GM13976 (cell line): ENCODE data around the gene ELOVL4.

Experiments used
- DNase-seq: peaks from one replicate; pipeline ENCODE4 v3.0.0; 2012; ENCODE audit warnings: low spot score
- in situ Hi-C: fragments of 300-500 bp; cut with MboI; formaldehyde crosslinking; loops from one replicate; pipeline ENCODE4 v1.12.0; 2022; ENCODE audit warnings: low sequenced_read_pairs, mixed read lengths, inconsistent platforms; ENCODE audit not compliant: unreplicated experiment
- TF ChIP-seq, protein P1 (sequence below): IDR thresholded peaks from 2 replicates; pipeline ENCODE4 v1.5.1; 2012; ENCODE audit warnings: borderline replicate concordance, mild to moderate bottlenecking; ENCODE audit not compliant: insufficient read depth; ENCODE audit errors: extremely low read depth, missing control alignments, control extremely low read depth

The ELOVL4 gene

DNA sequence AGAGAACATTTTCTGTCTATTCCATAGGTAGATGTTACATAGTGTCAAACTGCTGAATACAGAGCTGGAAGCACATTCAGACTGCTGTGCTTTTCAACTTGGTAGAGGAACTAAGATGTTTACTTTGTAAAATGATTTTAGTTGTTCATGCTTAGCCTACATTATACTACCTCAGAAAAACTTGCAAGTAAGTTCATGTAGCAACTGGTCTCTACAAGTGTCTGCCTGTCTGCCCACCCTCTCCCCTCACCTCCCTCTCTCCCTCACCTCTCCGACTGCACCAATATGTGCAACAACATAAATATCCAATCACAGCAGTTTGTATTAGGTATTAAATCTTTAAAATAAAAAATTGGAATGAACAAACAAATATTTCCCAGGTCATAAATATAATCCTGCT, 25.3 kb downstream of the ELOVL4 start:
- DNase-seq, result no peak
- TF ChIP-seq, protein P1, sequence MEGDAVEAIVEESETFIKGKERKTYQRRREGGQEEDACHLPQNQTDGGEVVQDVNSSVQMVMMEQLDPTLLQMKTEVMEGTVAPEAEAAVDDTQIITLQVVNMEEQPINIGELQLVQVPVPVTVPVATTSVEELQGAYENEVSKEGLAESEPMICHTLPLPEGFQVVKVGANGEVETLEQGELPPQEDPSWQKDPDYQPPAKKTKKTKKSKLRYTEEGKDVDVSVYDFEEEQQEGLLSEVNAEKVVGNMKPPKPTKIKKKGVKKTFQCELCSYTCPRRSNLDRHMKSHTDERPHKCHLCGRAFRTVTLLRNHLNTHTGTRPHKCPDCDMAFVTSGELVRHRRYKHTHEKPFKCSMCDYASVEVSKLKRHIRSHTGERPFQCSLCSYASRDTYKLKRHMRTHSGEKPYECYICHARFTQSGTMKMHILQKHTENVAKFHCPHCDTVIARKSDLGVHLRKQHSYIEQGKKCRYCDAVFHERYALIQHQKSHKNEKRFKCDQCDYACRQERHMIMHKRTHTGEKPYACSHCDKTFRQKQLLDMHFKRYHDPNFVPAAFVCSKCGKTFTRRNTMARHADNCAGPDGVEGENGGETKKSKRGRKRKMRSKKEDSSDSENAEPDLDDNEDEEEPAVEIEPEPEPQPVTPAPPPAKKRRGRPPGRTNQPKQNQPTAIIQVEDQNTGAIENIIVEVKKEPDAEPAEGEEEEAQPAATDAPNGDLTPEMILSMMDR, result no peak
- in situ Hi-C loops, result no loop called here

DNA sequence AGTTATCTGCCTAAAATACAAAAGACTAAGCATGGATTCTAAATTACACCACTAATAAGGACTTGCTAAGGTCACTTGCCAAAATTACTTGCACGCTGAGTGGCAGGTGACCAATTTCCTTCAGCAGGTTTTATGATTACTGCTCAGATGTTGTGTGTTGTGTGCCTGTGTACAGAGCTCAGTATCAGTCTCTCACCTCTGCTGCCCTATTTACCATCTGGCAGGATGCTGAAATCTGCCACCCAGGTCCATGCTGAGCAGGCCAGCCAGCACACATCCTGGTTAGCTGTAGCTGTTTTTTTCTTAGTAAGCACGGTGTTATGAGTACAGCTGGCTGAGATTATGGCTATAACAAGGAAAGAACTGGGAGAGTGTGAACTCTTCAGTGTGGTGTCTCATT, 34.0 kb downstream of the ELOVL4 start:
- DNase-seq, result no peak
- TF ChIP-seq, protein P1, result no peak
- in situ Hi-C loops, result no loop called here

DNA sequence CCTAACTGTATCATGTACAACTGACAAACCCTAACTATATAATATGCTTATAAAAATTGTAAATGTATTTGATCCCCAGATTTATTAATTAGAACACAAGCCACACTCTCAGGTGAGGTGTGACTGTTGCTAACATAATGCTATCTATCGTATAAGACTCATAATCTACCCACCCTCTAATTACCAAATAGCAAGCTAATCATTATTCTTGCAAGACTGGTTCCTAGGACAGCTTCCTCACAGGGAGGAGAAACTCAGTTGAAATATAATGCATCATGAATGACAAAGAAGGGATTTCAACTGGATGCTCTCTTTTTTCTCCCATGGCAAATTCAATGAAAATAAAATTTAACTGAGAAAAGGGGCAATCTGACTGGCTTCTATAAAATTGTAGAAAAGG, 35.4 kb downstream of the ELOVL4 start:
- in situ Hi-C loops, result no loop called here
- TF ChIP-seq, protein P1, result no peak
- DNase-seq, result no peak

DNA sequence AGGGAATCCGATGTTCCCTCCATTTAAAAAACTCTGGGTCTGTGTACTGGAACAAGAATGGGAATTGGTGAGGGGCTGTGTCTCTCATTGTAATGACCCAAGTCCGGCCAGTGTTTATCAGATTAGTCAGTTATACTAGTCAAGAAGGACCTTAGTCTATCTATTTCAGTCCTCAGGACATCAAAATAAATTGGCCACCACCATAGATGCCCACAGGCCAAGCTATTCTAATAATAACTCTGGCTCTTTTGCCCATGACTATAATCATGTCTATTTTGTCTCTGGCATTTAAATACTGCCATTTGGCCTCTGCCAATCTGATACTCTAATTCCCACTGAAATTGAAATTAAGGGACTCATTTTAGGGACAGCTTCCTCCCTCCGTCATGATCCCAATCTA, 37.8 kb downstream of the ELOVL4 start:
- TF ChIP-seq, protein P1, result no peak
- no peak for DNase-seq
- in situ Hi-C loops, result no loop called here

DNA sequence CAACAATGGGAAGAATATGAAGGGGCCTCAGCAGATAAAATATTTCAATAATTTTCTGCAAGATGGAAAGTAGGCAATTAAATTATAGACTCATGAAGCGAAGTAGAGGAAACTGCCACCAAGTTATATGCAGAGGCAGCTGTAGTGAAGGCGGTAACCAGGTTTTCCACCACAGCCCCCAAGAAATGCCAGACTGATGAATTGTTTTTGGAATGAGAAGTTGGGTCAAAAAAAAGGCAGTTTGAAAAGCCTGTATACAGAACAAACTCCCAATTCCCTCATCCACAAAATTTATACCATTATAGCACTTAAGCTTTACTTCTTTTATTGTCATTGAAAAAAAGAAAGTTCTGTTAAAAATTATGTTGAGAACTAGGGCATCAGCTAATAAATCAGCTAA, 45.3 kb downstream of the ELOVL4 start:
- TF ChIP-seq, protein P1, result no peak
- in situ Hi-C loops, result no loop called here
- no peak for DNase-seq

DNA sequence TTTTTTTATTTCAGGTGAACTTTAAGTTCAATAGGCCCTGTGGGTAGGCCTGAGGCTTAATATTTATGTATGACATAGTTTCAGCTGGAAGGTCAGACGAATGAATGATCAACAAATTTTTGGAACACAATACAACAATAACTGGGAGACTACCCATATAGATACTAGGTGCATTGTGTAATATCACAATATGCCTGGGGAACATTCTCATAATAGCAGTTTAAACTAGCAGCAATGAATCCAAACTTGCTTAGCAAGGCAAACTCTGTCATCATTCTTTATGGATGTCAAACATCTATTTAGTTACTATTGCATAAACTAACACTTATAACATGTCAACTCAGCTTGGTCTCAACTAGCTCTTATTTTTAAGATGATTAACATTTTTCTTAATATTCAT, 49.3 kb downstream of the ELOVL4 start:
- no peak for DNase-seq
- TF ChIP-seq, protein P1, result no peak
- in situ Hi-C loops, result no loop called here

DNA sequence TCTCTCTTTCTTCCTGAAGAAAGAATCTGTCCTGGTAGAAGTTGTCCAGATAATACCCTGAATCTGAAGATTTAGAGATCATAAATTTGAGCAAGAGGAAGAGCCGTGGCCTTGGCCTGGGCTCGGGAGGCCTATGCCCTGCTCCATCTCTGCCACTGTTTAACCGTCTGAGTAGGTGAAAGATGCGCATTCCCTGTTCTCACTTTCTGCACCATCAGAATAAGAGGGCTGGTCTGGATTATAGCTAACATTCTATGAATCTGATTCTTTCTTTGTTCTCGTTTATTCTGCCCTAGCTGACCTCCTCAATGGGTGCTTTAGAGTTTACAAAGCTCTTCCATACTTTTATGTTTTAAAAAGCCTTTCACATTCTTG, 51.3 kb downstream of the ELOVL4 start:
- in situ Hi-C loops, result no loop called here
- TF ChIP-seq, protein P1, result no peak
- no peak for DNase-seq
